HK-2 (cell line): Measurements from ENCODE around the gene PLD6.

Source experiments
- DNase-seq: peaks from one replicate; pipeline ENCODE4 v3.0.0-alpha.2; 2018; ENCODE audit not compliant: unreplicated experiment

The PLD6 gene

DNA sequence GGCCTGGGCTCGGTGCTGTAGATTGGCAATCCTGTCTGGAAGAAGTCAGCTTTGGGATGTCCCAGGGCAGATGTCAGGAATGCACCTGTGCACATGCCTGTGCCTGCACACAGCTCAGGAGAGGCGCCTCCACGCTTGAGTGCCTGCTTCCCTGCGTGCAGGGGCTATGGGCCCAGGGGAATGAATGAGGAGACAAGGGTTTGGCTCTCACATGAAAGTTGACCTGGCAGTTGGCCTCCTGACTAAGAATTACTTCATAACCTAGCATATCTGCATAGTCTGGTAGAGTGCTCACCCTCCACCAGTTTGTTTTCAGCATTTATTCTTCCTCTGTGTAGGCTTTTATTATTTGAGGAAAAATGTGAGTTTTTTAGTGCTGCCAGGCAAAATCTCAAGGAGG is 50.0 kb downstream of the PLD6 start:
- DNase-seq: peak; percentile 60

DNA sequence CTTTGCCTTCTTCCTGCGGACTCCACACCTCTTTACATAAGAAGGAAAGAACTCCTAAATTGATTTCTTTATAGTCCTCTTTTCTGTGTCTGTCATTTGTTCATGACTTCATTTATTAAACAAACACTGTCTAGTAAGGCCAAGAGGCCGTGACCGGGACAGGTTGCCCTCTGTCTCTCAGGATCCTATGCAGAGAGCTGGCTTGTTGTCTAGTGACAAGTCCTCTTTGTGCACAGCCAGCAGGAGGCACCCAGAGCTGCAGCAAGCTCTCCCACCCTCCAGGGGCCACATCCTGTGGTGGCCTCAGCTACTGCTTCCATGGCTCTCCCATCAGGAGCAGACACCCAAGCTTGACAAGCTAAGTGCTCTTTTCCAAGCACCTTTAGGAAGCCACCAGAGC is 50.6 kb downstream of the PLD6 start:
- no peak for DNase-seq

DNA sequence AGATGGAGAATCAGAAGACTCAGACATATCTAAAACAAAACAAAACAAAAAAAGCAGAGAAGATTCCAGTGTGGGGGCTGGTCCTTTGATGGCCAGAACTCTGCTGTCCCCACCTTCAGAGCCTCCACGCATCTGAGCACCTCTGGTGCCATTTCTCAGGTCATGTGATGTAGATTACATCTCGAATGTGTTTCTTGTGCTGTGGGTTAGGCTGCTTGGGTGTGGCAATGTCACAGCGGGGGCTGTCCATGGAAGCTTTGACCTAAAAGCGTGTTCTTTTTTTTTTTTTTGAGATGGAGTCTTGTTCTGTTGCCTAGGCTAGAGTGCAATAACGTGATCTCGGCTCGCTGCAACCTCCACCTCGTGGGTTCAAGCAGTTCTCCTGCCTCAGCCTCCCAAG is 51.2 kb downstream of the PLD6 start:
- DNase-seq: no peak

DNA sequence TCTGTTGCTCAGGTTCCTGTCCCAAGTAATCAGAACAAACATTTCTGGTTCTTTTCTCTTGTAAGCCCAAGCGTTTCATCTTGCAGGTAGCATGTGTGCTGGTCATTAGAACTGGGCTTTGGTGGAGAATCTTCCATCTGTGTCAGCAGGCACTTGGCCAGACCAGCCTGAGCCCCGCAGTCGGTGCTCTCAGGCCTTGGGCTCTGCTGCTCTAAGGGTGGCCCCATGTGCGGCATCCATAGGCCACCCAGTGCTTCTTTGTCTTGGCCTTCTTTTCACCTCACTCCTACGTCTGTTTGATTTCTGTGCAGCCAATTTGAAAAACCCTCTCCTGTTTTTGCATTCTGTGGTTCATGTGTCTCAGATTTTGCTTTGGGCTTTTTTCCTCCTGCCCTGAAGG is 51.6 kb downstream of the PLD6 start:
- DNase-seq: no peak

DNA sequence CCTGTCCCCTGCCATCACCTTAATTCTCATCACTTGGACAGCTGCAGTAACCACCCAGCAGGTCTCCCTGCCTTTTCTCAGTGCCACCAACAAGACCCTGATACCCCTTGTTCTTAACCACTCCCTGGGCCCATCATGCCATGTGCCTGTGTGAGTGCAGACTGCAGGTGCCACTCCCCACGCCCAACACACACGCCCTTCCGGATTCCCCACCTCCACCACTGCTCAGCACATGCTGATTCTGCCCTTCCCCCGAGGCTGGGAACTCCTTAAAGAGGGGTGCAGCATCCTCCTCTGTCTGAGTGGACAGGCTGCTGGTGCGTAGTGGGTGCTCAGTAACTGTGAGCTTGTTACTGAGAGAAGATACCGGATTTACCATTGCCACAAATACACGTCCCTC is 52.4 kb downstream of the PLD6 start:
- DNase-seq: no peak

DNA sequence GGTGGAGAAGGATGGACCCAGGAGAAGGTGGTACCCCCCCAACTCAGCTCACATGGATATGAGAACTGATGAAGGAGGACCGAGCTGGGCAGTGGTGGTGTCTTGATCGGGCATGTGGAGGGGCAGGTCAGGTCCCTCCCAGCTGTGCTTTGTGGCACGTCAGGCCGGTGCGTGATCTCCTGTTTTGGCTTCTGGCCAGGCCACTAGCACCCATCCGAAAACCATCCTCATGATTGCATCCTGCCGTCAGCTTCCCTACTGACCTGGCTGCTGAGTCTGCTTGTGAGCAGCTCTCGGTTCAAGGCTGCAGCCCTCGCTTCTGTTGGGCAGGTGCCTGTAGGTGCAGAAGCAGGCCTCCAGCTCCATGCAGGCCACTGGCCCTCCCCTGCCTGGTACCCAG is 53.1 kb downstream of the PLD6 start:
- no peak for DNase-seq

DNA sequence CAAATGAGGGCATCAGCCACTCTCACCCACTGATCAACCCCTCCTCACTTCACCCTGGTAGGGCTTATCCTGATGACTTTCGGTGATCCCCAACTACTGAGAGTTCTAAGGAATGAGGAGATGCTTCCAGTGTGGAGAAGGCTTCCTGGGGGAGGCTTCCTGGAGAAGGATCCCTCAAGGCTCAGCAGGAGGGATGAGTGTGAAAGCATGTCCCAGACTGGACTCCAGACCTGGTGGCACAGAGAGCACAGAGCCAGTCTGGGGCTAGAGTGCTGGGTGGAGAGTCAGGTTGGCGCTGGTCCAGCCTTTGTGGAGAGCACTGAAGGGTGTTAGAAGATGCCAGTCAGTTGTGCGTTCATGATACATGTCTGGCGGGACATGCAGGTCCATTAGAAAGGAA is 53.7 kb downstream of the PLD6 start:
- peak; percentile 27 for DNase-seq

DNA sequence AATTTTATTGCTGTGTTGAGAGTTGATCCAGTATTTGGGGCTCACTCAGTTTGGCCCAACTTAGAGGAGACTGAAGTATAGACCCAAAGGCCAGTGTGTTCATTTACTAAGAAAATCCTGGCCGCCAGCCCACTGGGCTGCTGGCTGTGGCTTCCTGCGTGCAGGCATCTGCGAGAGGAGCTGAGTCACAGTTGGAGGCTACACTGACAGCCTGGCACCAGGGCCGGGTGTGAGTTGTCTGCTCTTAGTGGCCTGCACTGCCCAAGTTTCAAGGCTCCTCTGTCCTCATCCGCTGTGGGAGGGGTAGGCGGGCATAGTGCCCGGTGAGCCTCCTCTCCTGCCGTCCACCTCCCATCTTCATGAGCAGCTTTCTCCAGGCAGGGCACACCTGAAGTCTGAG is 54.2 kb downstream of the PLD6 start:
- peak; percentile 85 for DNase-seq

DNA sequence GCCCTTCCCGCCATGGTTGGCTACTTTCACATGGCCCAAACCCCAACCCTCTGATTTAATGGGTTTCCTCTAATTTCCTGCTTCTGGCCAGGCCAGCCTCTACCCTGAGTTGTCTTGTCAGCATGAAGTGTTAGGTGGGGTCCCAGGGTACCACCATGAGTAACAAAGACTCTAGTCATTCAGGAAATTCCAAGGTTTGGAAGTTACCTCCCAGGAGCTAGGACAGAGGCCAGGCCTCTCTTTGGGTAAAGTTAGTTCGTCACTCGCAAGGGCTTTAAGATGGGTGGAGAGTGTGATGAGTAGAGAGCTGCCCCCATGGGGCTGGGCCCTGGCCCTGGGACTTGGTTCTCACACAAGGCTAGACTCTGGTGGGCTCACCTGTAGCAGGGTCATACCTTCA is 54.6 kb downstream of the PLD6 start:
- DNase-seq: peak; percentile 43

DNA sequence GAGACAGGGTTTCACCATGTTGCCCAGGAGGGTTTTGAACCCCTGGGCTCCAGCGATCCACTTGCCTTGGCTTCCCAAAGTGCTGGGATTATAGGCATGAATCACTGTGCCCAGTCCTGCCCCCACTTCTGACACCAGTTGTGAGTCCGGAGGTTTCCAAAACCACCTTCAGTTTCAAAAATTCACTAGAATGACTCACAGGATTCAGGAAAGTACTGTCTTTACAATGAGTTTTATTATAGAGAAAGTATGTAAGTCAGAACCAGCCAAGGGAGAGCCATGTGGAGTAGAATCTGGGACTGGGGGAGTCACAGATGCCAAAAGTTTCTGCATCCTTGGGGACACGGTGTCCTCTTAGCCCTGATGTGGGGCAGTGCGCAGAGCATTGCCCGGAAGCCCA is 55.1 kb downstream of the PLD6 start:
- peak; percentile 53 for DNase-seq
